GM12891 (cell line): Measurements from ENCODE around the gene ZNF605.

Experiments used
- PAX5 ChIP-seq: IDR thresholded peaks from 2 replicates; pipeline ENCODE4 v1.6.1; 2011; ENCODE audit warnings: low read length, moderate library complexity, mild to moderate bottlenecking; ENCODE audit not compliant: insufficient read depth, severe bottlenecking
- POLR2A ChIP-seq: IDR thresholded peaks from 2 replicates; pipeline ENCODE4 v1.6.1; 2011; ENCODE audit warnings: low read depth, low read length, control low read depth
- TAF1 ChIP-seq: IDR thresholded peaks from 2 replicates; pipeline ENCODE4 v1.6.1; 2011; ENCODE audit warnings: low read depth, low read length, control low read depth

GRCh38 chr12:132908145-132909029, 47.7 kb downstream of the ZNF605 start:
- no peak for TF ChIP-seq POLR2A
- no peak for TF ChIP-seq PAX5
- no peak for TF ChIP-seq TAF1
